ENCODE measurements around the gene NUP188.

NUP188 gene

GRCh38 chr9:129012893-129013448, 65.5 kb downstream of the NUP188 start:
- TF ChIP-seq CTCF (IDR thresholded peaks at IDR 0.05) = no peak

GRCh38 chr9:129013674-129014073, 66.2 kb downstream of the NUP188 start:
- no peak for TF ChIP-seq CTCF (IDR thresholded peaks at IDR 0.05)

GRCh38 chr9:129014124-129014523, 66.6 kb downstream of the NUP188 start:
- no peak for TF ChIP-seq CTCF (IDR thresholded peaks at IDR 0.05)

GRCh38 chr9:129014608-129015007, 67.1 kb downstream of the NUP188 start:
- no peak for TF ChIP-seq CTCF (IDR thresholded peaks at IDR 0.05)

- TF ChIP-seq CTCF (IDR thresholded peaks at IDR 0.05) = no peak
These were observed 73.6 kb downstream of the NUP188 start for GRCh38 chr9:129021091-129021490.

GRCh38 chr9:129022037-129022436, 74.5 kb downstream of the NUP188 start:
- TF ChIP-seq CTCF (IDR thresholded peaks at IDR 0.05) = no peak

- TF ChIP-seq CTCF (IDR thresholded peaks at IDR 0.05) = no peak
These were observed 75.8 kb downstream of the NUP188 start for GRCh38 chr9:129023036-129023907.

Data from LNCAP (cell line).